GM18499 (cell line): ENCODE measurements around the gene AHNAK.

Experiments
- ATAC-seq: cut with Tn5 transposase; IDR thresholded peaks from one replicate; pipeline ENCODE4 v1.9.1; 2021; ENCODE audit warnings: moderate number of reproducible peaks; ENCODE audit not compliant: insufficient read depth, unreplicated experiment

AHNAK gene

DNA sequence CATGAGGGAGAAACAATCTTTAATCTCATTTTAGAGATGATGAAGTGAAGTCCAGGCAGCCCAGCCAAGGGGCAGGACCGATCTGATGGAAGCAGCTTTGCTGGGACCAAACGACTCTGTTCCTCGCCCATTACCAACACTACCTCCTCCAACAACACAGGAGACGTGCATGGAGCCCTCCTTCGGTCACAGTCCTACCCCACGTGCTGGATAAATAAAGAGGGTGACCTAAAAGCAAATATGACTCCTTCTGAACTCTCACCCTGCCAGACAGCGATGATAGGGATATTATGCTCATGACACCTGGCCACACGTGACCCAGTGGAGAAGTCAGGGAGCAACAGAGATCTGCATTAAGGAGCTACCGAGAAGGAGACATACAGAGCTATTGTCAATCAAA lies 101.8 kb downstream of the AHNAK start:
- no peak for ATAC-seq

GRCh38 chr11:62444236-62444833 lies 102.3 kb downstream of the AHNAK start:
- no peak for ATAC-seq

DNA sequence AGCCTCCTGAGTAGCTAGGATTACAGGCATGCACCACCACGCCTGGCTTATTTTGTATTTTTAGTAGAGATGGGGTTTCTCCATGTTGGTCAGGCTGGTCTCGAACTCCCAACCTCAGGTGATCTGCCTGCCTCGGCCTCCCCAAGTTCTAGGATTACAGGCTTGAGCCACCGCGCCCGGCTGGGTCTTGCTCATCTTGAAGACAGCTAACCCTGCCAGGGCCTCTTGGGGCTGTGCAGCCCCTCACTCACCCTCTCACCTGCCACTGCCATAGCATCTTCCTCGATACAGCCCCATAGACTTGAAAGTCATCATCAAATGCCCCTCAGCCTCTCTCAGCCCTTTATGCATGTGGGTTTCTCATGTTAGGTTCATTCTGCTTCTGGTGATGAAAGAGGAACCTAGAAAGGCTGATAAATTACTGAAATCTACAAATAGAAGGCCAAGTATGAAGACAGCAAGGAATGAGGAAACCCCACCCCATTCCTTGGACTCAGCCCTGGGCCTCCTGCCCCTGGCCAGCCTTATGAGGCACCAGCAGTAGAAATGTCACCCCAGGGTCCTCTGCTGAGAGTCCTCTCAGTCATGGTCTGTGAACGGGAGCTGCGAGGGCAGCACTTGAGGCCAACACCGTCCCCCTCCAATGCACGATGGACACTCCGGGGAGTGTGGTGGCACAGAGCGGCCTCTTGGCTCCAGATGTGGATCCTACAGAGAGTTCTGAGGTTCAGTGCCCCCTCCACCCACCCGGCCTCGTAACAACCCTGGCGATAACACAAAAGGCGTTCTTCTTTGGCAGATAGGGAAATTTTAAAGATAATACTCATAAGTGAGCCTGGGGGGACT lies 103.0 kb downstream of the AHNAK start:
- no peak for ATAC-seq

- no peak for ATAC-seq
Observed at GRCh38 chr11:62439785-62440602, 106.6 kb downstream of the AHNAK start.

DNA sequence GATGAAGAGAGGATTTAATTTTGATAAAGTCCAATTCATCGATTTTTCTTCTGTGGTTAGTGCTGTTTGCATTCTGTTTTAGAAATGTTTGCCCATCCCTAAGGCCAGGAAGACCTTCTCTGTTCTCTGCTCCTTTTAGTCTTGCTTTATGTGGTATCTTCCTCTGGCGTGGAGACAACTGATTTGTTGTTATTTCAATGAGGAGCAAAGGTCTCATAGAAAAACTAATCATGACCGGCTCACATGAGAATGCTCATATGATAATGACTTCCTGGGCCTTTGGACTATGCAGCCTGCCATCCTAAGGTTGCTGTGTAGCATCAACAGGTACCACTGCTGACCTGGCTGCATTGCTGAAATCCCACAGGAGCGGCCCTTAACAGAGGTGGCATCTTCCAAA lies 108.0 kb downstream of the AHNAK start:
- ATAC-seq, result no peak

DNA sequence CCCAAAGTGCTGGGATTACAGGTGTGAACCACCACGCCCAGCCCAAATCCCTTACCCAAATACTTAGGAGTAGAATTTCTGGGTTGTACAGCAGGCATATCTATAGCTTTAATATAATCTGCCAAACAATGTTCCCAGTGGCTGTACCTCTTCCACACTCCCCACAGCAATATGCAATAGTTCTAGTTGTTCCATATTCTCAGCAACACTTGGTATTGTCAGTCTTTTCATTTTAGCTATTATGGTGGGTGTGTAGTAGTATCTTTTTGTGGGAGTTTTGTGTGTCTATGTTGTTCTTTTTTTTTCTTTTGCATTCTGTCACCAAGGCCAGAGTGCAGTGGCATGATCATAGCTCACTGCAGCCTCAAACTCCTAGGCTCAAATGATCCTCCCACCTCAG lies 109.0 kb downstream of the AHNAK start:
- no peak for ATAC-seq

DNA sequence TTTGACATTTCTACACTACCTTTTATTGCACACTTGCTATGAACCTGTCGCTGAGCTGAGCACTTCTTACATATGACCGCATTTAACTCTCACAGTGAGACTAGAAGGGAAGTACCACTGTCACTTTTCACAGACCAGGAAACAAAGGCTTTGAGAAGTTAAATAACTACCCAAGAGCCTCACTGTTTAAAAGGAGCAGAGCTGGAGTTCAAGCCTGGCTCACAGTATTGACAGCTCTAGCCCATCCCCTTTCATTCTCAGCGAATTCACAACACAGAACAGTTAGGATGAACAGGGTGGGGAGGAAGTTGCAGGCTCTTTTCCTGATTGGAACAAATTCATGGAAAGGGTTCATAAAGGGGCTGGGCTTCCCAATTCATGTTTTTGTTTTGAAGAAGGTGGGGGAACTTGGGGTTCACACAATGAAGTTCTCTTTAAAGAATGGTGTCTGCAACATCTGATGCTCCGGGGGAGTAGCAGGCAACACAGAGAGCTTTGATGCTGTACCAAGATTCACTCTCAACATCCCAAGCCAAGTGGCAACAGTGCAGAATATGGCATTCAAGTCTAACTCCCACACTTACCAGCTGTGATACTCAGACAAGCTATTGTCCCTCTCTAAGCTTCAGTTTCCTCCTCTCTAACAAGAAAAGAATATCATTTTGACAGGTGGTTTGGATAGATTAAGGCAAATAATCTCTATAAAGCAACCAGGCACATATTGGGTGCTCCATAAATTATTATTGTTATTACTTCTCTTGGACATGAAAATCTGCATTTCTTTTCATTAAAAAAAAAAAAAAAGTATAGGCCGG lies 110.6 kb downstream of the AHNAK start:
- no peak for ATAC-seq

GRCh38 chr11:62433904-62434276 lies 112.7 kb downstream of the AHNAK start:
- no peak for ATAC-seq

- ATAC-seq, result no peak
Observed at GRCh38 chr11:62433141-62433903, 113.3 kb downstream of the AHNAK start.

GRCh38 chr11:62432695-62433094 lies 113.9 kb downstream of the AHNAK start:
- ATAC-seq, result no peak

DNA sequence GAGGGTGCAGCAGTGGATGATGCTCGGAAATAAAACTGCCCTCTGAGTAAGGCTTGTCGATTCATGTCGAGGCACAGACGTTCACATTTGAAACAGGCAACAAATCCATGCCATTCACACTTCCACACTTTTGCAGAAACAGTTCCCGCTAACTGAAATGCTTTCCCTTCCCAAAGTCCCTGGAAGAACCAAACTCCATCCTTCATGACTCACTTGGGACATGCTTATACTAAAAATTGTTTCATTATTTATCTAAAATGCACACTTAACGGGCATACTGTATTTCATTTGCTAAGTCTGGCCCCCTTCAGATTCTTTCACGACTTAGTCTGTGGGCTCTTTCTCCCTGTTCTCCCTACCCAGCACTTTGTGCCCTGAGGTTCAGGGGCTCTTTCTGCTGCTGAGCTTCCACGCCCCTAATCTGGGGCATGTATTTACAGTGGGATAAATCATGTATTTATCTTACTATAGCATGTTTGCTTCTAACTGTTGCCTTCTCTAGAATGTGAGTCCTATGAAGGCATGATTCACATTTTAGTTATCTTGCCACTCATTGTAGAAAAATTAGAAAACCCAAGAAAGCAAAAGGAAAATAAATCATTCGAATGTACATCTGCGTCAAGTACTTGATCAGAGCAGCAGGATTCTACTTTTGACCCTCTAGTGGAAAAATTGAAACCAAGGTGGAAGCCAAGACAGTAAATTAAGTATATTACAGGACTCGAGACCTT lies 115.3 kb downstream of the AHNAK start:
- no peak for ATAC-seq

DNA sequence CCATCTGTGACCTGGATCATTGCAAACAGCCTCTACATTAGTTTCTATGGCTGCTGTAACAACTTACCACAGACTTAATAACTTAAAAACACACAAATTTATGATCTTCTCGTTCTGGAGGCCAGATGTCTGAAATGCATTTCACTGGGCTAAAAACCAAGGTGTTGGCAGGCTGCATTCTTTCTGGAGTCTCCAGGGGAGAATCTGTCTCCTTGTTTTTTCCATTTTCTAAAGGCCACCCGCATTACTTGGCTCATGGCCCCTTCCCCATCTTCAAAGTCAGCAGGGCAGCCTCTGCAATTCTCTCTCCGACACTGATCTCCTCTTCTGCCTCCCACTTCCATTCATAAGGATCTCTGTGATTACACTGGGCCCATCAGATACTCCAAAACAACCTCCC lies 116.2 kb downstream of the AHNAK start:
- ATAC-seq, result no peak

- no peak for ATAC-seq
Observed at GRCh38 chr11:62428871-62429560, 117.6 kb downstream of the AHNAK start.

GRCh38 chr11:62427630-62428233 lies 118.9 kb downstream of the AHNAK start:
- ATAC-seq, result no peak

DNA sequence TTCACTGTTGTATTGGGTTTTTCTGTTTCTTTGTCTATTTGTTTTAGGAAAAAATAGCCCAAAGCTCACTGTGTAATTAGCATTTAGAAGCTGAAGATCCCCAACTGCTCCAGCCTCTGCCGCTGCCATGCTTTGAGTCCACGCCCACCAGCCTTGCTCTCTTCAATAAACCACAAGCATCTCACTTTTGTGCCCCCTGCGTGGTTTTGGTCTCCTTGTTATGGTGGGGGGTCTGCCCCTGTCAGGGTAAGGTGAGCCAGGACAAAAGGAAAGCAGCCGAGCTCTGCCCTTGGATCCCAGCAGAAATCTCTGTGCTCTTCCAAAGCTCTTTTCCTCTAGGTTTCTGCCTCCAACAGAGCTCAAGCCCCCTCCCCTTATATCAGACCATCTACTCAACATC lies 123.6 kb downstream of the AHNAK start:
- ATAC-seq, result no peak

- no peak for ATAC-seq
Observed at GRCh38 chr11:62421996-62422395, 124.6 kb downstream of the AHNAK start.

DNA sequence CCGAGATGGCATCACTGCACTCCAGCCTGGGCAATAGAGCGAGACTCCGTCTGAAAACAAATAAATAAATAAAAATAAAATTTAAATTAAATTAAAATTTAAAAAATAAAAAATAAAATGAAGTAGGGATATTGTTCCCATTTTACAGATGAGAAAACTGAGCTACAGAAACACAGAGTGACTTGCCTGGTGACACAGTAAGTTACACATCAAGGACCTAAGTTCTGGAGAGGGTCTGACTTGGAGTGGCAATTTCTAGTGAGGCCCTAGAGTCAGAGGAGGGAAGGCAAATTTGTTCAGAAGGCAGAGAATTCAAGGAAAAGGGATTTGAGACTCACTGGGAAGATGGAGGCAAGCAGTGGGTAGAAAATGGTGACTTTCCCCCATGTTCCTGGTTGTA lies 125.7 kb downstream of the AHNAK start:
- no peak for ATAC-seq

DNA sequence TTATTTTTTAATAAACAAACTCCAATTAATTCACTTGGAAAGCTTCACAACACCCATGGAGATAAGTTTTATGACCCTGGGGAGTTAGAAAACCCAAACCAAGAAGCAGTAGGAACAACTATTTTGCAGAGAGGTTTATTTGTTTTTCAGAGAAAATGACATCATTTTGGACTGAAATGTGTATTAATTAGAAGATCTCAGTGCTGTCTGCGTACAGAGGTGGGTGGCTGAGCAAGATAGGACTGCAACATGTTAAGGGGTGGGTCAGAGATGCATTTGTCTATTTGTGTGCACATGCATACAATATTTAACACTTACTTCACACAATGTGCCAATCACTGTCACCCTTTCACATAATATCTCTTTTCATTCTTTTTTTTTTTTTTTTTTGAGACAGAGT lies 126.7 kb downstream of the AHNAK start:
- no peak for ATAC-seq
